T-cell (primary cell): ENCODE data around the gene TAGLN3. TPM values are rescaled to one million over a fixed set of nuclear protein-coding genes. Genes with fewer than 3 reads are reported as not detected.

Experiments used
- ATAC-seq, 4 experiments: fragments of 200-7000 bp in 3 of 4; fragments of 150-1000 bp in 1 of 4; cut with Tn5 transposase; replicated peaks in 1 of 4; 1 replicate in 3 of 4; 2 replicates in 1 of 4; pipeline ENCODE4 v1.10.0; 2021; ENCODE audit warnings: moderate library complexity in 3 of 4, mild to moderate bottlenecking in 2 of 4, moderate number of reproducible peaks in 1 of 4
- CTCF ChIA-PET, 2 donors: fragments of 300-600 bp; sonication (Branson Sonifier 250); formaldehyde crosslinking; loops; one replicate each; lab custom pipeline; 2022; ENCODE audit warnings: antibody characterized with exemption in 2 of 2; lab: Charles Lee
- POLR2A ChIA-PET, 2 donors: fragments of 300-600 bp; sonication (Branson Sonifier 250); formaldehyde crosslinking; loops; one replicate each; lab custom pipeline; 2022; ENCODE audit warnings: antibody characterized with exemption in 2 of 2; lab: Charles Lee
- DNase-seq, 35 experiments: peaks; one replicate each; pipeline versions ENCODE4 v3.0.0 to v3.0.0-alpha.2; 2013 to 2023
- H3K27ac ChIP-seq: one replicate; pipeline ENCODE4 v1.5.1; 2013; ENCODE audit warnings: low read length
- H3K27me3 ChIP-seq, 2 experiments: replicated peaks in 1 of 2; 1 replicate in 1 of 2; 2 replicates in 1 of 2; pipeline versions ENCODE4 v1.6.1 to v1.7.0; 2013; ENCODE audit warnings: low read length in 1 of 2, mixed read lengths in 1 of 2; ENCODE audit not compliant: control insufficient read depth in 2 of 2, insufficient read depth in 2 of 2; ENCODE audit errors: extremely low read depth in 1 of 2
- H3K36me3 ChIP-seq, 2 donors: 1 replicate in 1 of 2; 2 replicates in 1 of 2; pipeline versions ENCODE4 v1.6.1 to v1.7.0; 2013; ENCODE audit warnings: low read length in 1 of 2; ENCODE audit not compliant: control insufficient read depth in 2 of 2, insufficient read depth in 1 of 2; ENCODE audit errors: extremely low read depth in 1 of 2
- H3K4me1 ChIP-seq, 2 experiments: 1 replicate in 1 of 2; 2 replicates in 1 of 2; pipeline versions ENCODE4 v1.6.1 to v1.7.0; 2013; ENCODE audit warnings: low read length in 2 of 2, mixed read lengths in 1 of 2; ENCODE audit not compliant: insufficient read depth in 2 of 2, control insufficient read depth in 1 of 2; ENCODE audit errors: extremely low read depth in 1 of 2
- H3K4me3 ChIP-seq, 2 donors: 1 replicate in 1 of 2; 2 replicates in 1 of 2; pipeline versions ENCODE4 v1.5.1 to v1.7.0; 2013; ENCODE audit warnings: mild to moderate bottlenecking in 2 of 2, low read length in 1 of 2, moderate library complexity in 1 of 2; ENCODE audit not compliant: control insufficient read depth in 1 of 2; ENCODE audit errors: extremely low read depth in 1 of 2
- H3K9me3 ChIP-seq: 2 replicates; pipeline ENCODE4 v1.7.0; 2013
- H3K27ac Mint-ChIP-seq, 2 donors: one replicate each; pipeline ENCODE4 v1.8.0; 2020 to 2021; ENCODE audit warnings: mild to moderate bottlenecking in 2 of 2, mixed read lengths in 2 of 2
- H3K27me3 Mint-ChIP-seq, 2 donors: one replicate each; pipeline ENCODE4 v1.8.0; 2021 to 2022; ENCODE audit warnings: mixed read lengths in 2 of 2
- H3K36me3 Mint-ChIP-seq: one replicate; pipeline ENCODE4 v1.8.0; 2021; ENCODE audit warnings: mixed read lengths
- H3K4me1 Mint-ChIP-seq, 3 donors: one replicate each; pipeline ENCODE4 v1.8.0; 2020 to 2022; ENCODE audit warnings: mixed read lengths in 3 of 3, mild to moderate bottlenecking in 1 of 3
- H3K4me3 Mint-ChIP-seq, 3 donors: one replicate each; pipeline ENCODE4 v1.8.0; 2020 to 2022; ENCODE audit warnings: mild to moderate bottlenecking in 3 of 3, mixed read lengths in 3 of 3, moderate library complexity in 3 of 3
- H3K9me3 Mint-ChIP-seq, 3 donors: one replicate each; pipeline ENCODE4 v1.8.0; 2020 to 2022; ENCODE audit warnings: mixed read lengths in 3 of 3
- WGBS: methylation state at CpG from one replicate; pipeline ENCODE4 v1.1.5; 2013; ENCODE audit warnings: missing lambda C conversion rate; ENCODE audit not compliant: insufficient coverage; 5-methylcytosine and 5-hydroxymethylcytosine counted together
- total RNA-seq, 35 experiments: library from RNA in 6 of 35; stranded (reverse) in 6 of 35; fragments of 120-200 nt in 1 of 35; gene quantifications; one replicate each; pipeline versions ENCODE4 v1.2.1 to v1.2.4 and lab custom pipeline; 2013 to 2026

The TAGLN3 gene
- total RNA-seq, 5 donors from 2014 or later (not counting 1 experiment from before 2014, with no cell fraction given), result not detected

DNA sequence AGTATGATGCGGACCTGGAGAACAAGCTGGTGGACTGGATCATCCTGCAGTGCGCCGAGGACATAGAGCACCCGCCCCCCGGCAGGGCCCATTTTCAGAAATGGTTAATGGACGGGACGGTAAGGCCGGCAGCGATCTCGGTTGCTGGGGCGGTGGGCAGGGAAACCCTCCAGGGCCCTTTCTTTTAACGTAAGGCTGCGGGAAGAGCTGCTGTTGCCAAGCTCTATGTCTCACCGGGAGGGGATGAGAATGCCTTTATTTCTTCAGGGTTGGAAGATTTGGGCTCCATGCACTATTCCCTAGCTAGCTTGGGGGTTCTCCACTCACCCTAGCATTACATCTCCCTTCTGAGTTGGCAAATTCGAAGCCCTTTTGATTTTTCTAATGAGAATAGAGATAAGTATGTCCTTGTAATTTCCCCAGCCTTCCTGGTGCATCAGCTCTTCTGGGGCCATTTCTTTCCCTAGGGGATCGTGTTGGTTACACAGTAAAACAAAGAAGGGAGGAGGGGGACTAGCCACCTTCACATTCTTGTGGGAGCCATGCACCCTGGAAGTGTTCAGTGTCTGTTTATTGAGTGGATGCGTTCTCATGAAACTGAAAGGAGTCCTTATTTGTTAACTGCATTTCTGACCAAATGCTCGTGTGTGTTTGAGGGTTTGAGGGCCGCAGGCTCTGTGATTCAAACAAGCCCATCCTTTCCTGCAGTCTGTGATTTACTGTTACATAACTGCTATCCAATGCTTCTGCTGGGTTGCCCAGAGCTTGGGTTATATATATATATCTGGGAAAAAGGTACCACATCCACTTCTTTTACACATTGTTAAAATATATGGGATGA is 982 bp downstream of the TAGLN3 start:
- Histone ChIP-seq H3K9me3 (no peaks in the 10 kb centered on the region), H3K27me3 (peaks cover 0 to 10% of the 10 kb centered on the region in 2 experiments), H3K36me3 (no peaks in the 10 kb centered on the region), H3K4me3 (peak overlapping the region in 1 of 2 donors; percentile 80), H3K27ac (no peak overlapping the region), H3K4me1 (peaks cover 21 to 29% of the 10 kb centered on the region in 2 experiments)
- Mint-ChIP-seq H3K36me3 (no peaks in the 10 kb centered on the region), H3K27ac (no peak overlapping the region), H3K27me3 (peaks cover 1 to 4% of the 10 kb centered on the region in 2 donors), H3K9me3 (no peaks in the 10 kb centered on the region), H3K4me1 (peaks cover 28 to 41% (median 39%) of the 10 kb centered on the region in 3 donors), H3K4me3 (peak overlapping the region in 2 of 3 donors; percentile 69 to 77)
- 80% methylated on average over 11 of the region's 19 CpGs for WGBS
- POLR2A ChIA-PET, result interaction anchor here in 1 of 2 donors (0.7 kb wide), 1 partner anchor 635 kb away, joined by 3 read pairs; no protein-coding TSS in a partner anchor
- CTCF ChIA-PET, result interaction anchor here (0.6 to 3.2 kb wide), 5 partner anchors 10 to 45 kb away, joined by 3 to 11 read pairs (median 4); no protein-coding TSS in a partner anchor
- ATAC-seq, result no peak
- DNase-seq, result no peak

DNA sequence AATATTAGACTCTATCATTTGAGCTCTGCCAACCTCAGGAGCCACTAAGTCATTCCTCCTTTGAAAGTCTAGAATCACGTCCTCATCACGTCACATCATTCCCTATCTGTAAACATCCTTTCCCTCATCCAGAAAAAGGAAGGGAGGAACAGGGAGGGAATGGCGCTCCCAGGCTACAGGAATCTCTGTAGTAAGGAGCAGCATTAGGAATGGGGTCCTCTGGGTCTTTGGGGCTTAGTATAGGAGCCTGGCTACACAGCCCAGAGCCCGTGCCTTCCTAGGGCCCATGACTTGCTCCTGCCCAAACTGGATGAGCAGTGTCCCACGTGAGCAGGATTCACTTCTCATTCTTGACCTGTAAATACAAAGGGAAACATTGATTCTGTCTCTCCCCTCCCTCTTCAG is 1.6 kb downstream of the TAGLN3 start:
- ChIA-PET CTCF (interaction anchor here (0.6 to 3.2 kb wide), 3 partner anchors 11 to 44 kb away, joined by 3 to 11 read pairs (median 4); no protein-coding TSS in a partner anchor), POLR2A (no interaction called here)
- Histone ChIP-seq H3K27me3 (peaks cover 0 to 10% of the 10 kb centered on the region in 2 experiments), H3K36me3 (no peaks in the 10 kb centered on the region), H3K4me1 (peaks cover 21 to 29% of the 10 kb centered on the region in 2 experiments), H3K4me3 (no peak overlapping the region), H3K27ac (no peak overlapping the region), H3K9me3 (no peaks in the 10 kb centered on the region)
- Mint-ChIP-seq H3K27ac (no peak overlapping the region), H3K4me1 (peaks cover 28 to 41% (median 40%) of the 10 kb centered on the region in 3 donors), H3K27me3 (peaks cover 1 to 4% of the 10 kb centered on the region in 2 donors), H3K36me3 (no peaks in the 10 kb centered on the region), H3K9me3 (no peaks in the 10 kb centered on the region), H3K4me3 (no peak overlapping the region)
- ATAC-seq, result no peak
- DNase-seq, result no peak
- 100% methylated on average over 1 of the region's 5 CpGs for WGBS

DNA sequence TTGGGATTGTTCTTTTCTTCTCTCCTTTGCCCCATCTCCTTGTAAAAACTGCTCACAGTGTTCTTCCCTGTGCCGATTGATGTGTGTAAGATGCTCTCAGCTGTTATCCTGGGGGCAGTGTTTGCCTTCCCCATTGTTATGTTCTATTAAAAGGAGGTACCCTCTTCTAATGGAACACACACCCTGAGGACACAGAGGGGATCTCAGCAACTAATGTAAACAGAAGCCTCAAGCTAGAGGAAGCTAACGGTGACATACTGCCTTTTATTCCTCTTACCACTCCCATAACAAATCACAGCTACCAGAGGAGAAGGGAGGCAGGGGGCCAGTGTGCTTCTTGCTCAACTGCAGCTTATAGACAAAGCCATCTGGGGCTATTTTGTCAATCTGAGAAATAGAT is 2.2 kb downstream of the TAGLN3 start:
- H3K36me3 Mint-ChIP-seq, result no peaks in the 10 kb centered on the region

DNA sequence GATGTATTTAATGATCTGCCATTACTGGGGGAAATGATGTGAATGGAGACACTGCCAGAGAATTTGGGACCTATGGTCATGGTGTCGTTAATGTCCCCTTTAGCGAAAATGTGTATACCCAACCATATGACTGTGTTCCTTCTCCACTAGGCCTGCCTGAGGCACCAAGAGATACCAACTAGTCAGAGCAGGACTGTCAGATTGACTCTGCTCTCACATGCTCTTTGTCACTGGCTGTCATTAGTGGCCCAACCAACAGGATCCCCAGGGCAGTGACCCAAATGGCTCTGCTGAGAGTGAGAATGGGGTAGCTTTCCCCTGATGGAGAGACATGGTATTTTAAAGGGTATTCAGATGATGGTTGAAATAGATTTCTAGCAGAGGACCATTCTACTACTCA is 2.8 kb downstream of the TAGLN3 start:
- H3K9me3 ChIP-seq, result no peaks in the 10 kb centered on the region
- ChIA-PET CTCF (interaction anchor here (0.5 to 4.1 kb wide), 5 partner anchors 10 to 42 kb away, joined by 3 to 21 read pairs (median 8); no protein-coding TSS in a partner anchor), POLR2A (interaction anchor here in 1 of 2 donors (0.6 kb wide), 1 partner anchor 298 kb away, joined by 5 read pairs; no protein-coding TSS in a partner anchor)
- Mint-ChIP-seq H3K4me1 (peaks cover 28 to 41% (median 40%) of the 10 kb centered on the region in 3 donors), H3K27me3 (peaks cover 1 to 4% of the 10 kb centered on the region in 2 donors), H3K4me3 (no peak overlapping the region), H3K36me3 (no peaks in the 10 kb centered on the region), H3K9me3 (no peaks in the 10 kb centered on the region), H3K27ac (no peak overlapping the region)
- H3K27ac ChIP-seq, result no peak overlapping the region
- H3K4me3 ChIP-seq, result no peak overlapping the region
- no CpG with 5 or more reads among the region's 2 CpGs for WGBS
- no peak for ATAC-seq
- peaks cover 21 to 29% of the 10 kb centered on the region in 2 experiments for H3K4me1 ChIP-seq
- no peaks in the 10 kb centered on the region for H3K36me3 ChIP-seq
- no peak for DNase-seq
- H3K27me3 ChIP-seq, result peaks cover 0 to 10% of the 10 kb centered on the region in 2 experiments

More for the DNA sequence above, 2.2 kb downstream of the TAGLN3 start:
- H3K9me3 ChIP-seq, result no peaks in the 10 kb centered on the region
- H3K4me3 ChIP-seq, result no peak overlapping the region
- no peak for ATAC-seq
- Mint-ChIP-seq H3K27me3 (peaks cover 1 to 4% of the 10 kb centered on the region in 2 donors), H3K27ac (no peak overlapping the region), H3K4me3 (no peak overlapping the region), H3K9me3 (no peaks in the 10 kb centered on the region), H3K4me1 (peaks cover 28 to 41% (median 40%) of the 10 kb centered on the region in 3 donors)
- WGBS, result no CpG with 5 or more reads among the region's 2 CpGs
- peaks cover 0 to 10% of the 10 kb centered on the region in 2 experiments for H3K27me3 ChIP-seq
- ChIA-PET POLR2A (interaction anchor here in 1 of 2 donors (0.6 kb wide), 1 partner anchor 298 kb away, joined by 5 read pairs; no protein-coding TSS in a partner anchor), CTCF (interaction anchor here (0.7 to 4.1 kb wide), 4 partner anchors 11 to 26 kb away, joined by 3 to 21 read pairs (median 7); no protein-coding TSS in a partner anchor)
- no peaks in the 10 kb centered on the region for H3K36me3 ChIP-seq
- H3K4me1 ChIP-seq, result peaks cover 21 to 29% of the 10 kb centered on the region in 2 experiments
- no peak overlapping the region for H3K27ac ChIP-seq
- no peak for DNase-seq

DNA sequence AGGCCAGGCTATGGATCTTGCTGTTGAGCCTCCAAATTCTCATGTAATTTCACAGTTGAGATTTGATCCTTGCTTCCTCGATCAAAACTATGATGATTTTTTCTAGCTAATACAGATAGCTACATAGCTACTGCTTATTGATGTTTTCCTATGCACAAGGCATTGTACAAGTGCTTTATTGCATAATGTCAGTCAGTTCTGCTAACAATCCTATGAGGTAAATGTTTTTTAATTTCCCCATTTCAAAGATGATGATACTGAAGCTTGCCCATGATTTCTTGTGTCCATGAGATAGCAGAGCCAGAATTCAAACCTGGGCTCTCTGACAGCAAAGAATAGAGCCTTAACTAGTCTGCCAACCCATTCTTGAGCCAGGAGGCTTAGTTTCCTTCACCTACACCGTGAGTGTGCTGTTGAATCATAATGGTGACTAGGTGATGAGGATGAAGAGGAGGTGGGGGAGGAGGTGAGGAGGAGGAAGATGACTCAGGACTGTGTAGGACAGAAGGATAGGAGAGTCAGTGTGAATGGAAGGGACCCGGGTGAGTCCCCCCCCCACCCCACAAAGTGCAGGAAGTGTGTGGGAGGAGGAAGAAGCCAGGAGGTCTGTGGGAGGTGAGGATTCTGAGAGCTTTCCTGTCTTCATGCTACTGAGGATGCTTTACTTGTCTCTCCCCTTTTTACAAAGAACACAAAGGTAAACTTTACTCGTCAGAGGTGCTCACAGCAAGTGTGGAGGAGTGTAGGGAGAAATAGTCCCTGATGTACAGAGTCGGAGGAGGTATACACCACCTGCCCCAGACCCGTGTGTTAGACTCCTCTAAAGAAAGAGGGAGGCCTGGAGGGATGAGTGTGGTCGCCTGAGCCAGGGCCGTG is 3.6 kb downstream of the TAGLN3 start:
- peaks cover 1 to 2% of the 10 kb centered on the region in 2 donors for H3K27me3 Mint-ChIP-seq
- Histone ChIP-seq H3K27me3 (peaks cover 0 to 10% of the 10 kb centered on the region in 2 experiments), H3K9me3 (no peaks in the 10 kb centered on the region), H3K27ac (peak overlapping the region; percentile 10), H3K4me1 (peaks cover 21 to 29% of the 10 kb centered on the region in 2 experiments), H3K36me3 (no peaks in the 10 kb centered on the region), H3K4me3 (no peak overlapping the region)
- H3K27ac Mint-ChIP-seq, result peak overlapping the region; percentile 77 to 79
- H3K9me3 Mint-ChIP-seq, result no peaks in the 10 kb centered on the region
- DNase-seq (no peak), ATAC-seq (peak; percentile 39 to 62 (median 49))
- CTCF ChIA-PET, result interaction anchor here (0.5 to 4.1 kb wide), 5 partner anchors 11 to 425 kb away, joined by 3 to 21 read pairs (median 3); no protein-coding TSS in a partner anchor
- H3K4me1 Mint-ChIP-seq, result peaks cover 28 to 41% (median 40%) of the 10 kb centered on the region in 3 donors
- 14% methylated on average over 2 of the region's 8 CpGs for WGBS
- no peaks in the 10 kb centered on the region for H3K36me3 Mint-ChIP-seq
- H3K4me3 Mint-ChIP-seq, result peak overlapping the region in 1 of 3 donors; percentile 38
- POLR2A ChIA-PET, result no interaction called here
